ENCODE results near the gene CDH4.

- TF ChIP-seq CTCF (IDR thresholded peaks at IDR 0.05), result no peak
- TF ChIP-seq POLR2A (IDR thresholded peaks at IDR 0.05), result no peak
Observed at GRCh38 chr20:61969806-61970205, 717.7 kb downstream of the CDH4 start.
